Measurements from ENCODE around the gene CAPN14. TPM values are rescaled to one million over a fixed set of nuclear protein-coding genes. Genes with fewer than 3 reads are reported as not detected.

CAPN14 gene
- total RNA-seq, 1 donor from 2014 or later: 3.3 TPM

GRCh38 chr2:31244101-31244500, 26.8 kb upstream of the CAPN14 start:
- Mint-ChIP-seq H3K27me3 (no peaks in the 10 kb centered on the region), H3K36me3 (ENCODE audit: low read depth) (peaks cover 53% of the 10 kb centered on the region), H3K4me1 (peaks cover 44% of the 10 kb centered on the region), H3K27ac (no peak overlapping the region), H3K4me3 (no peak overlapping the region), H3K9me3 (no peaks in the 10 kb centered on the region)
- CTCF ChIA-PET: interaction anchor here (1.0 kb wide), 1 partner anchor 9 kb away, joined by 3 read pairs; no protein-coding TSS in a partner anchor
- TF ChIP-seq CTCF (IDR thresholded peaks at IDR 0.05): no peak
- DNase-seq (no peak), ATAC-seq (ENCODE audit: low read depth) (no peak)
- POLR2A ChIA-PET: no interaction called here
- intact Hi-C loops (cut with micrococcal nuclease): no loop called here

GRCh38 chr2:31243053-31243452, 25.7 kb upstream of the CAPN14 start:
- H3K4me3 Mint-ChIP-seq: no peak overlapping the region

GRCh38 chr2:31241625-31242270, 24.4 kb upstream of the CAPN14 start:
- ChIA-PET CTCF (interaction anchor here (1.5 kb wide), 1 partner anchor 72 kb away, joined by 4 read pairs; no protein-coding TSS in a partner anchor), POLR2A (interaction anchor here (0.7 to 1.3 kb wide), 5 partner anchors 10 to 1095 kb away, joined by 3 to 6 read pairs (median 3); partner anchors contain the start of gene YPEL5)
- H3K27ac Mint-ChIP-seq: peak overlapping the region; percentile 53
- DNase-seq: no peak
- peaks cover 41% of the 10 kb centered on the region for H3K36me3 Mint-ChIP-seq (ENCODE audit: low read depth)
- TF ChIP-seq CTCF (IDR thresholded peaks at IDR 0.05): no peak
- no peaks in the 10 kb centered on the region for H3K9me3 Mint-ChIP-seq
- no peaks in the 10 kb centered on the region for H3K27me3 Mint-ChIP-seq
- intact Hi-C loops (cut with micrococcal nuclease): loop anchor here (1.0 kb wide), 1 partner anchor 12 kb away; no protein-coding TSS in a partner anchor
- H3K4me1 Mint-ChIP-seq: peaks cover 49% of the 10 kb centered on the region
- H3K4me3 Mint-ChIP-seq: no peak overlapping the region
- ATAC-seq (ENCODE audit: low read depth): peak; percentile 40

More at GRCh38 chr2:31243053-31243452, 25.7 kb upstream of the CAPN14 start:
- intact Hi-C loops (cut with micrococcal nuclease): no loop called here
- ChIA-PET POLR2A (interaction anchor here (1.3 kb wide), 1 partner anchor 12 kb away, joined by 6 read pairs; no protein-coding TSS in a partner anchor), CTCF (interaction anchor here (1.0 kb wide), 1 partner anchor 8 kb away, joined by 3 read pairs; no protein-coding TSS in a partner anchor)
- no peak for TF ChIP-seq CTCF (IDR thresholded peaks at IDR 0.05)
- Mint-ChIP-seq H3K27ac (no peak overlapping the region), H3K27me3 (no peaks in the 10 kb centered on the region), H3K36me3 (ENCODE audit: low read depth) (peaks cover 50% of the 10 kb centered on the region), H3K9me3 (no peaks in the 10 kb centered on the region), H3K4me1 (peaks cover 47% of the 10 kb centered on the region)
- DNase-seq (no peak), ATAC-seq (ENCODE audit: low read depth) (no peak)

- H3K36me3 Mint-ChIP-seq (ENCODE audit: low read depth): peaks cover 35% of the 10 kb centered on the region
- no peak for DNase-seq
- peaks cover 52% of the 10 kb centered on the region for H3K4me1 Mint-ChIP-seq
- H3K4me3 Mint-ChIP-seq: no peak overlapping the region
- CTCF ChIA-PET: interaction anchor here (1.0 to 1.5 kb wide), 2 partner anchors 71 kb away, joined by 3 to 4 read pairs; no protein-coding TSS in a partner anchor
- no peak for ATAC-seq (ENCODE audit: low read depth)
- intact Hi-C loops (cut with micrococcal nuclease): no loop called here
- H3K9me3 Mint-ChIP-seq: no peaks in the 10 kb centered on the region
- POLR2A ChIA-PET: interaction anchor here (0.7 to 1.9 kb wide), 5 partner anchors 10 to 21 kb away, joined by 3 to 6 read pairs (median 3); no protein-coding TSS in a partner anchor
- peak overlapping the region; percentile 76 for H3K27ac Mint-ChIP-seq
- no peak for TF ChIP-seq CTCF (IDR thresholded peaks at IDR 0.05)
- H3K27me3 Mint-ChIP-seq: no peaks in the 10 kb centered on the region
Measured at GRCh38 chr2:31240381-31241365, 23.4 kb upstream of the CAPN14 start.

All from activated B cell treated with CpG ODN at 0.5 μM for 24 hours (primary cell).